HG03108 (cell line): ENCODE results near the gene PKNOX2.
A peak's percentile ranks its signal among the peaks of the same experiment; 100 is the strongest.

Experiments used
- ATAC-seq: cut with Tn5 transposase; IDR thresholded peaks from one replicate; pipeline ENCODE4 v1.9.1; 2021; ENCODE audit warnings: moderate library complexity; ENCODE audit not compliant: unreplicated experiment

The PKNOX2 gene

GRCh38 chr11:125401746-125402145 is 237.2 kb downstream of the PKNOX2 start:
- ATAC-seq, result no peak

DNA sequence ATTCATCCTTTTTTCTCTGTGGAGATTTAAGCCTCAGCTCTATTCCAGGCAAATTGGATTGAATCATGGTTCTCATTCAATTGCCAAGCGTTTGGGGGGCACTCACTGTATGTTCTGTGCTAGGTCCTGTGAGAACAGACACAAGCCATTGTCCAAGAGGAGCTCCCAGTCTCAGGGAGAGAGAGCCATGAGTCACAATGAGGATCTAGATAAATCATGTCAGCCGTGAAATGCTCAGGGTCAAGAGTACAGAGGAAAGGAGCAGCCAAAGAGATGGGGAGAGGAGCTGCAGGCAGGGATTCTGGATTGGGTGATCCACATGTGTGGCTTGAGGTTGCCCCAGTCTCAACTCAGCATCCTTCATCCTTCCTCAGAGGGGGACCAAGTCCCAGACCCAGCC is 237.9 kb downstream of the PKNOX2 start:
- ATAC-seq, result no peak

- no peak for ATAC-seq
Measured at GRCh38 chr11:125404157-125404810, 239.7 kb downstream of the PKNOX2 start.

DNA sequence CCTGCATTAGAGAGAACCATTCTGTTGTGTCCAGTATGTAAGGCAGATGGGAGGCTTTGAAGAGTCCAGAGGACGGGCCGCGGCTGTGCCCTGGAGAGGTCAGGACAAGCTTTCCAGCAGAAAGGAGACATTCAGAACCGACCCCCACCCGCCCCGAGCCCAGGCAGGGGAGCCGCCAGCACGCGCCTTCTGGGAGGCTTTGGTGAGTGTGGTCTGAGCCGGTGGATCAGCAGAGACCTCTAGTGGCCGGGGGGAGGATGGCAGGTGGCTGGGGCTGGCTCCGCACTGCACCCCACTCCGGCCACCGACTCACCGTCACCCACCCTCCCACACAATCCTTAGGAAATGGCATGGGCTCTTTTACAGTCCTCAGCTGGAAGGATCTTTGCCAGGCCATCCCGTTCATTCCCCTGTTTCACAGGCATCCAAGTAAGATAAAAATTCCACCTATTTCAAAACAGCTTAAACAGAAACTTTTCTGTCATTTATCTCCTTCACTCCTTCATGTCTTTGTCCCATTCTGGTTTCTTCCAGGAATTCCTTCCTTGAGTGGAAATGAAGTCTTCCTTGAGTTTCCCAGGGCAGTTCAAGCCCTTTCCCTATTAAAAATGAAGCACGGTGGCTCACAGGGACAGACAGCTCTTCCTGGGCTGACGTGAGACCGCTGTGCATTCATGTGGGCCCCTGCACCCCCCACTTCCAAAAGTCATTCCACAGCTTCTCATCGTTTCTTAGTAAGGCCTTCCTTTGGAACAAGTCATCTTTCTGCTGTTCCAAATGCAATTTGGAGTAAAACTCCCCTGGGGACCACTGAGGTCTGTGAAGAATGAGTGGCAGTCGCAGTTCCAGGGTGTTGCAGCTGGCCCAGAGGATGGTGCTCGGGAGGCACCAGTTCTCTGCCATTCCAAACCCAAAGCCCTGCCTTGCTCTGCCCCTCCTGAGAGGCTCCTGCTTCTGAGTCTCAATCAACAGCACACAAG is 240.6 kb downstream of the PKNOX2 start:
- peak; percentile 85 for ATAC-seq

DNA sequence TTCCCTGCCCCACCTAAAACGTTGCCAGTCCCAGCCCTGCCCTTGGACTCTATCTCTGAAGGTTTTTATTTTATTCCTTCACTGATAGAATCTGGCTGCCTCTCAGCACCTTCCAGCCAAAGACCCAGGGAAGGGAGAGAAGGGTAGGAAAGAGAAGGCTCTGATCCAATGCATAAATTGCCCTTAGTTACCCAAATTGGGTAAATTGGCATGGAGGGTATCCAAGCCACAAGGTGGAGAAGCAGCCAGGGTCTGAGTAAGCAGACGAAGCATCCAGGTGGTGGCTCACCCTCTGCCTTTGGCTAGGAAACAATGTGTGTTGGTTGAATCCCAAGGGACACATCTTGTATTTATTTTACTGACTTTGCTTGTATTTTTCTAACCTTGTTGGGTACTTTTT is 242.5 kb downstream of the PKNOX2 start:
- ATAC-seq, result no peak

- ATAC-seq, result no peak
Measured at GRCh38 chr11:125408311-125408711, 243.8 kb downstream of the PKNOX2 start.

DNA sequence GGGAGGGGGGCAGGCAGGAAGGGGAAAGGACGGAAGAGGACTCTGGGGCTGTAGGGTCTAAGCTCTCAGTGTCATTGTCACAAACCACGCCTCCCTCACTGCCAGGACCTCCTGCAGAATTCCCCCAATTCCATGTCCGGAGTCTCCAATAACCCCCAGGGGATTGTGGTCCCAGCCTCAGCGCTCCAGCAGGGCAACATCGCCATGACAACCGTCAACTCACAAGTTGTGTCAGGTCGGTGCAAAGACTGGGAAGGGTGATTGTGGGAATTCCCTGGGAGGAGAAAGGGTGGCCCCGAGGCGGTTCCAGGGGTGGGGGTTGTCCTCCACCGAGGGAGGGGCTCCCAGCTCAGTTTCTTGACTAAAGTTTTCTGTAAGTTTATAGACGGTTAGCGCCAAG is 245.5 kb downstream of the PKNOX2 start:
- ATAC-seq, result no peak

DNA sequence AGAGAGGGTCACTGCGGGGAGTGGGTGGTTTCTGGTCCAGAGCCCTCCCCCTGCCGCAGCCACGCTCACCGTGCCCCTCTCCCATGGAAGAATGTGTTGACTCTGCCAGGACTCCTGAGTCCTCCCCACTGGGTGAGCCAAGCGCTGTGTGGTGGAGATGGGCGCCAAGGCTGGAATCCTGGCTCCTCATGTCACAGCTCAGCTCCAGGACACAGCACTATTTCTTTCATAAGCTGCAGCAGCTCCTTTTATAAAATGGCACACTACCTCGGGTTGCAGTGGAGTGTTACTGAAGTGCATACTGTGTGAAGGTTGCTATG is 247.6 kb downstream of the PKNOX2 start:
- no peak for ATAC-seq

- ATAC-seq, result no peak
Measured at GRCh38 chr11:125412509-125412908, 248.0 kb downstream of the PKNOX2 start.

GRCh38 chr11:125413226-125413625 is 248.7 kb downstream of the PKNOX2 start:
- ATAC-seq, result no peak

DNA sequence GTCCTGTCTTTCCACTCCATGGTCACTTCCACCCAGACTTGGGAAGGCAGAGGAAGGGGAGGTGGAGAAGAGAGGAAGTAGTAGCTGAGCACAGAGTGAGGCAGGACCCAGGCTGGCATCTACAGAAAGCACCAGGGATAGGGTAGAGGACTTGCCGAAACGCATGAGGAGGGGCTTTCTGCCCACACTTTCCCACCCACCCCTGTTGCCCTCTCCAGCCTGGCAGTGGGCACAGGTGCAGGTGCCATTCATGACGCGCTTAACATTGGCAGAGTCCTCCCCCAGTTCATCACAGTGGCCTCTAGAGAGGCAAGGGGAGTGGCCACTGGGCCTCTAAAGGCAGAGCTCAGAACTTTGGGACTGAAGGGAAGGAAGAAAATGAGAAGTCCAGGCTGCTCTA is 249.6 kb downstream of the PKNOX2 start:
- no peak for ATAC-seq

- ATAC-seq, result no peak
Measured at GRCh38 chr11:125416981-125417935, 252.7 kb downstream of the PKNOX2 start.

DNA sequence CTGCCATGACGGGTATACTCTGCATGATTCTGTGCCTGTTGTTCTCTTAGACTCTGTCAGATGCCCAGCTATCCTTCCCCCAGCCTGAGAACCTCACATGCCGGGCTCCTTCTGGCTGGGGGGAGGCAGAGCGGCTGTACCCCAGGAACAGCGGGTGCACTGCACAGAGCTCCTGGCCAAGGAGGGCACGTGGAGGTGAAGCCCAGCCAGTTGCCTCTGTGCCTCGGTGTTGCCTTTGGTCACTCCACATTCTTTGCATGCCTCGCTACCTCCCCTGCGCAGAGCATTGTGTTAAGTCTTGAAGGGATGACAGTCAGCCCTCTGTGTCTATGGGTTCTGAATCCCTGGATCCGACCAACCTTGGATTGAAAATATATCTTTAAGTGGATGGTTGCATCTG is 253.8 kb downstream of the PKNOX2 start:
- no peak for ATAC-seq

DNA sequence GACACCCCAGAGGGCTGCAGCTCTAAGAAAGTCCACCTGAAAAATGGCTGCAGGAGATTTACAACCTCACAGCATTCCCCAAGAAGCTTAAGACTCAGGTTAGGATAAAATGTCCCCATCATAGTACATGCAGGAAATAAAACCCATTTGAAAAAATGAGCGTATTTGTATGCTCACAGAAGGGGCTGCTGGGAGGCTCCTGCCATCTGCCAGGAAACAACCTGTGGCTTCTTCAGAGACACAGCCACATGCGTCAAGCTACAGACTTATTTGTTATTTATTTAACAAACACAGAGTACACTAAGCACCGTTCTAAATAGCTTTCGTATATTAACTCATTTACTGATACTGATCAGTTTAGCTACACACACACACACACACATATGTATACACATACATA is 258.1 kb downstream of the PKNOX2 start:
- no peak for ATAC-seq

GRCh38 chr11:125423247-125423849 is 258.8 kb downstream of the PKNOX2 start:
- no peak for ATAC-seq

GRCh38 chr11:125425601-125426000 is 261.1 kb downstream of the PKNOX2 start:
- no peak for ATAC-seq

DNA sequence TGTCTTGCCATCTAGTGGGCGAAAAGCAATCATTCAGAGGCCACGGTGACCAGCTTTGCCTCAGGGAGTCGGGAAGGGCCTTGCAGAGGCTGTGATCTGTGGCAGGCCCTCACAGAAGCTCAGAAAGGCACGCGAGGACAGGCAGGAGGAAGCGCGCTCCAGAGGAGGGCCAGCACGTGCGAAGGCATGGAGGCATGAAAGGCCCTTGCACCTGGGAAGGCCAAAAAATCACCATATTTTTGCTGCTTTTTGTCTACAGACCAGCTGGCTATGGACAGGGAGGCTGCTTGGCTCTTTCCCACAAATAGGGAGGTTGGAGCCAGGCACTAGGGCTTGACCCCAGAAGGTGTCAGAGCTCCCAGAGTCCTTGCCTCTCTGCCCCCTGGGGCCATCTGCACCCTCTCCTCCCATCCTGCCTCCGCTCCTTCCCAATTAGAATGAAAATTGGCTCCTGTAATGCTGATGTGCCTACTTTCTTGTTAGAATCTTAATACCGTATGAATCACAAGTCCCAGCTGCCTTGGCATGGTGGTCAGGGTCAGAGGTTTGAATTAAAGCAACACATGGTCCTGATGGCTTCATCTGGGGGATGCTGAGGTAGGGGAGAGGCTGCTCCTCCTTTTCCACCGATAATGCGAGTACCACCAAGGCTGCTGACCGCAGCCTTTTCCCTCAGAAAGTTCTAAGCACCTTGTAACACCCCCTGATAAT is 262.4 kb downstream of the PKNOX2 start:
- no peak for ATAC-seq

- no peak for ATAC-seq
Measured at GRCh38 chr11:125428486-125429173, 264.1 kb downstream of the PKNOX2 start.

DNA sequence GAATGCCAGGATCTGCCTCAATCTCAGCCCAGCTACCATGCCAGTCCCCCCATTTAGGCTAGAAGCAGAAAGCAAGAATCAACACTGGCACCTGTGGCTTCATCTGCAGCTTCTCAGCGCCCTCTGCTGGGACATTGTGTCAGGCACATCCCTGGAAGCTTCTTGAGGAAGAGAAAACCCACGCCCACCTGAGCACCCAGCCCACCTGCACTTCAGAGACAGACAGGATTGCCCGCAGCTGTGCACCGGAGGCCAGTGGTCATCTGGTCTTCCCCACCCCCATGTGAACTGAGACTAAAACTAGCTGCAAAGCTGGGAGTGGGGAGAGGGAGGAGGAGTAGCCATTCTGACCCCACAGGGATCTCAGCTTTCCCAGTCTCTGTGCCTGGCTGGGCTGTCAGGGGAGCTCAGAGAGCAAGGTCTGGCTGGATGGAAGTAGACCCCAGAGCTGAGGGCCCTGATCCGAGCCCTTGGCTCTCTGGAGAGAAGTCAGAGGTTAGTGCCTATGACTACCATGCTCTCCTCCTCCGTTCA is 264.7 kb downstream of the PKNOX2 start:
- ATAC-seq, result no peak
